ENCODE results near the gene KLRC2.
"Not testable (repeated sequence)": the region's sequence is repeated elsewhere in the genome, so short reads cannot be mapped to it uniquely, and the experiment has no call there.

- TF ChIP-seq CTCF, POLR2A (IDR thresholded peaks at IDR 0.05): not testable (repeated sequence)
Measured at GRCh38 chr12:10425938-10426337, 9.9 kb downstream of the KLRC2 start.
